Stimulated activated CD4-positive, alpha-beta T cell treated with anti-CD3 and anti-CD28 coated beads, Interleukin-12 subunit alpha, Interleukin-12 subunit beta, amount 100 ng/mL, for 24 hours (primary cell): ENCODE data around the gene NECAB2.

Experiments
- DNase-seq, 2 experiments: peaks; one replicate each; pipeline ENCODE4 v3.0.0-alpha.2; 2020; ENCODE audit warnings: low read depth in 2 of 2

The NECAB2 gene

DNA sequence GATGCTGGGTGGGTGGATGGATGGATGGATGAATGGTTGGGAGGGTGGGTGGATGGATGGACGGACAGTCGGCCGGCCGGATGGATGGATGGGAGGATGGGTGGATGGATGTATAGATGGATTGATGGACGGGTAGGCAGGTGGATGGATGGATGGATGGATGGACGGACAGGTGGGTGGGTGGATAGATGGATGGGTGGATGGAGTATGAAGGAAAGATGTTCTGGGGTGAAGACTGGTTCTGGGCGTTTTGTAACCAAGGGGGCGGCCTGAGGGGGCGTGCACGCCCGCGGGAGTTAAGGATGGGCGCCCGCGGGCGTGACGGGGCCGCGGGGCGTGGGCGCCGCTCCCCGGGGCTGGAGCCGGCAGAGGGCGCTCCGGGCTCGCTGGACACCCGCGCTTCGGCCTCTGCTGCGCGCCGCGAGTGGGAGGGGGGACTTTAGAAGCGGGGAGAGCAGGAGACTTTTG lies at the start of gene NECAB2:
NECAB2 (plus strand) TSS at position 407 of the 468 bp plus-strand sequence. CDS start 405 bp downstream, outside the sequence.
- DNase-seq, result peak in 1 of 2 experiments; percentile 13

DNA sequence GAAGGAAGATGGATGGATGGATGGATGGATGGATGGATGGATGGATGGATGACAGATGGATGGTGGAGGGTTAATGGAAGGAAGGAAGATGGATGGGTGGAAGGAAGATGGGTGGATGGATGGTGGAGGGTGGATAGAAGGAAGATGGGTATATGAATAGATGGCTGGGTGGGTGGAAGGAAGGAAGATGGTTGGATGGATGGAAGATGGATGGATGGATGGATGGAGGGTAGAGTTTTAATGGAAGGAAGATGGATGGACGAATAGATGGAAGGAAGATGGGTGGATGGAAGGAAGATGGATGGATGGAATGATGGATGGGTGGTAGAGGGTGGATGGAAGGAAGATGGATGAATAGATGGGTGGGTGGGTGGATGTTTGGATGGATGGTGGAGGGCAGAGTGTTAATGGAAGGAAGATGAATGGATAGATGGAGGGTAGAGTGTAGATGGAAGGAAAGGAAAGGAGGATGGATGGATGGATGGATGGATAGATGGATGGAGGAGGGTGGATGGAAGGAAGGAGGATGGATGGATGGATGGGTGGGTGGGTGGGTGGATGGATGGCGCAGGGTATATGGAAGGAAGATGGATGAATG lies 47.1 kb upstream of the NECAB2 start:
- DNase-seq, result no peak

GRCh38 chr16:83923581-83924365 lies 44.3 kb upstream of the NECAB2 start:
- no peak for DNase-seq

- DNase-seq, result no peak
Observed at GRCh38 chr16:83924686-83925085, 43.4 kb upstream of the NECAB2 start.

- no peak for DNase-seq
Observed at GRCh38 chr16:83925095-83925905, 42.7 kb upstream of the NECAB2 start.

DNA sequence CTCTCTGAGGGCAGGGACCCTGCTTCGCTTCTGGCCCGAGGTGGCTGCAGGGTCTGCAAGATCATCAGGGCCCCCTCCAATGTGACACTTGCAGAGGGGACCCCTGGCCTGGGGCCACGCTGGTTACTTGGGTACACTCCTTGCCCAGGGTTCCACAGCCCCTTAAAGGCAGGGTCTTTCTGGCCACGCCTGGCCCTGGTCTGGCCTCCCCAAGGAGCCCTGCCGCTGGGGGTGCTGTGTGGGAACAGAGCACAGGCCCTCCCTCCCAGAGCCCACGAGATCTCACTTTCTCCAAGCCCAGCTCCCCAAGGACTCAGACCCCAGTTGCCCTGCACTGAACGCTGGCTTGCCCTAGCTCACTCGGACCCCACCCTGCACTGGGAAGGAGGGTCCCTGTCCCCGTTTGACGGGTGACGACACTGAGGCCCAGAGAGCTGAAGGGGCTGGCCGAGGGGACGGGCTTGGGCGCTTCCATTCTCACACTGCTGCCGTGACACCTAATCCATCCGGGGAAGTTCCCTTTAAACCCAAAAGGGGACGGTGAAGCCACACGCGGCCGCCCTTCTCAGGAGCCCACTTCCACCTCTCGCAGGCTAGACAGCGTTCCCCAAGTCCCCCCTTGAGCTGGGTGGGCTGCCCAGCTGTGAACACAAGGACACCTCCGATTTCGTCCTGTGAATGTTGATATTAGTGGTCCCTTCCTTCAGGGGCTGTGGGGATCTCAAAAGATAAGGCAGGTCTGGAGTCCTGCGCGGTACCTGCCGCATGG lies 41.9 kb upstream of the NECAB2 start:
- no peak for DNase-seq

DNA sequence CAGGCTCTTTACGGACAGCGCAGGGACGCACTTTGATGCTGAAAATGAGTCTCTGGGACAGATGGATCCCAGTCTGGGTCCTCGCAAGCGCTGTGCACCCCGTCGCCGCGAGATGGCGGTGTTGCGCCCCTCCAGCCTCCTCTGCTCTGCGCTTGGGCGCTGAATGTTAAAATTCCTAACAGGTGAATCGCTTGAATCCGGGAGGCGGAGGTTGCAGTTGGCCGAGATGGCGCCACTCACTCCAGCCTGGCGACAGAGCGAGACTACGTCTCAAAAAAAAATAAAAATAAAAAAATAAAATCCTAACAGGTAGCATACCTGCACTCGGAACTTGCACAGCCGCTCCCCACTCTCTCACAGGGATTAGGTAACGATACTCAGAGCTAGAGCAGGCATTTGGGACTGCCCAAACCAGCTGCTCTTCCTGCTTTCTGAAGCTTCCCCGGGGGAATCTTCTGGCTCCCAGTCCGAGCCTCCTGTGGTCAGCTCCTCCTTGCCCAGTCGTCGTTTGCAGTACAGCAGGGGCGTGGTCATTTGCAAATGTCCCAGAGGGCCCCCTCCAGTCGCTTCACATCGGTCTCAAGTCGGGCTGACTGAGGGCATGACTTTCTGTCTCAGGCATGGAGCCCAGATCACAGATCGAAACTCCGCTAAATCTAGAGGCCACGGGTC lies 41.2 kb upstream of the NECAB2 start:
- peak; percentile 35 to 63 for DNase-seq

GRCh38 chr16:83928341-83929055 lies 39.5 kb upstream of the NECAB2 start:
- no peak for DNase-seq

GRCh38 chr16:83929811-83930555 lies 38.1 kb upstream of the NECAB2 start:
- DNase-seq, result no peak

- DNase-seq, result no peak
Observed at GRCh38 chr16:83930730-83931500, 37.1 kb upstream of the NECAB2 start.

GRCh38 chr16:83931556-83931955 lies 36.5 kb upstream of the NECAB2 start:
- no peak for DNase-seq

GRCh38 chr16:83932304-83932703 lies 35.7 kb upstream of the NECAB2 start:
- no peak for DNase-seq

DNA sequence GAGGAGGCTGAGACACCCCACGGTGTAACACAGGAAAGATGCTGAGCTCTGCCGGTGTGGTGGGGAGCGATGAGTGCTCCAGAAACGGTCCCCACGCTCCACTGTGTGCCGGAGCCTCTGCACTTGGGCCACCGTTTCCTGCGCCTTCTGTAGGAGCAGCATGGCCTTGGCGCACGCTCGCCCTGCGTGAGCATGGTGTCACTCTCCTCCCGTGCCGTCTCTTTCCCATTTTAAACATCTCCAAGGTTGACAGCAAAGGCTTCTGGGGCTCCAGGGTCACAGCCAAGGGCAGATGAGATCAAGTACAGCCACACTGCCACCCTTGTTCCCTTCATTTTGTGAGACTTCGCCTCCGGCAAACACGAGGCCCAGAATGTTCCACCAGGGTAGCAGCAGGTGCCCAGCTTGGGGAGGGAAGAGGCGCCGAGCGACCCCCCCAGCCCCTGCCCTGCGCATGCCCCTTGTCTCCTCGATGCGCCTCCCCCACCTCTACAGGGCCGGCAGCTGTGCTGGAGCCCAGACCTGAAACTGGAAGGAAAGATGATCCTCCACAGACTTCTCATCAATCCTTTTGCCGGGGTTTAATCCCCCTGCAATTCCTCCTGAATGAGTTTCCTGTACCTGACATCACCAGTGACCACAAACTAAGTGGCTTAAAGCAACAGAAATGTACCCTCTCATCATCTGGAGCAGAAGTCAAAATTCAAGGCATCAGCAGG lies 34.9 kb upstream of the NECAB2 start:
- no peak for DNase-seq

GRCh38 chr16:83933885-83934683 lies 34.0 kb upstream of the NECAB2 start:
- DNase-seq, result no peak

DNA sequence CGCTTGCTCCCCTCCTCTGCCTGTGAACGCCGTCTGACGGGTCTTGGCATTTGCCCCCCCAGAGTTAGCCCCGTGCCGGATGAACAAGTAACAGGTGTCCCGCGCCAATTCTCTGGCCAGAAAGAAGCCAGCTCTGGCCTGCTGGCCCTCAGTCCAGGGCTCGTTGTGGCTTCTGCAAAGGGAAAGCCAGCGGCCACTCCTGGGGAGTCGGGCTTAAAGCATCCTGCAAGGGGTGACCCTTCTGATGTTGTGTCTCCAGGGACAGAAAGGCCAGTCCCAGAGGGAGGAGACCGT lies 33.4 kb upstream of the NECAB2 start:
- no peak for DNase-seq

- no peak for DNase-seq
Observed at GRCh38 chr16:83935005-83935857, 32.8 kb upstream of the NECAB2 start.

- DNase-seq, result no peak
Observed at GRCh38 chr16:83935858-83936255, 32.2 kb upstream of the NECAB2 start.
